GM12878 (cell line): ENCODE results near the gene ARL14EP. TPM values are rescaled to one million over a fixed set of nuclear protein-coding genes. Genes with fewer than 3 reads are reported as not detected.

Experiments
- ATAC-seq: fragments of 200-7000 bp; cut with Tn5 transposase; 3 replicates; pipeline ENCODE4 v1.9.1; 2020; ENCODE audit warnings: mild to moderate bottlenecking, moderate library complexity
- BruUV-seq: library from RNA; stranded (reverse); fragments of 400-500 nt; replicated peaks from 2 replicates; lab custom pipeline; 2021; lab: Mats Ljungman, UMichigan
- CTCF ChIA-PET: fragments of 300-600 bp; sonication (Branson Sonifier 250); formaldehyde crosslinking; extraction: SDS; loops from one replicate; lab custom pipeline; 2021; ENCODE audit warnings: inconsistent platforms; lab: Yijun Ruan, JAX
- POLR2A ChIA-PET: fragments of 350-600 bp; formaldehyde crosslinking; extraction: SDS; loops from one replicate; lab custom pipeline; 2021; ENCODE audit warnings: inconsistent platforms; lab: Charles Lee
- RAD21 ChIA-PET: fragments of 300-600 bp; sonication (Branson Sonifier 250); formaldehyde crosslinking; loops from one replicate; lab custom pipeline; 2023; ENCODE audit warnings: antibody characterized with exemption; ENCODE audit not compliant: unreplicated experiment; lab: Charles Lee
- SMC1A ChIA-PET: fragments of 300-600 bp; sonication (Branson Sonifier 250); formaldehyde crosslinking; loops from one replicate; lab custom pipeline; 2023; ENCODE audit not compliant: unreplicated experiment, uncharacterized antibody; lab: Charles Lee
- DNase-seq: peaks from one replicate; pipeline ENCODE4 v3.0.0-alpha.2; 2011; ENCODE audit warnings: low read depth, low spot score
- FAIRE-seq: peaks from 3 replicates; lab custom pipeline; 2011; peaks lifted over from hg19 to GRCh38; lab: Jason Lieb, UNC
- H2AFZ ChIP-seq: 2 replicates; pipeline ENCODE4 v1.6.0; 2011; ENCODE audit warnings: low read depth, low read length, control low read depth; ENCODE audit not compliant: control insufficient read depth
- H3K27ac ChIP-seq: 2 replicates; pipeline ENCODE4 v1.5.1; 2011; ENCODE audit warnings: control low read depth; ENCODE audit not compliant: control insufficient read depth, insufficient read depth
- H3K27me3 ChIP-seq, 2 experiments: replicated peaks in 1 of 2; 2 replicates each; pipeline versions ENCODE4 v1.6.0 to v1.6.1; 2011; ENCODE audit warnings: low read length in 1 of 2; ENCODE audit not compliant: control insufficient read depth in 2 of 2, insufficient read depth in 2 of 2
- H3K36me3 ChIP-seq, 2 experiments: 2 replicates each; pipeline ENCODE4 v1.5.1; 2011; ENCODE audit warnings: low read length in 1 of 2; ENCODE audit not compliant: control insufficient read depth in 2 of 2, insufficient read depth in 2 of 2
- H3K4me1 ChIP-seq: 2 replicates; pipeline ENCODE4 v1.6.1; 2011; ENCODE audit warnings: mild to moderate bottlenecking, low read length, moderate library complexity, mixed read lengths; ENCODE audit not compliant: control insufficient read depth, insufficient read depth
- H3K4me2 ChIP-seq: 2 replicates; pipeline ENCODE4 v1.6.0; 2011; ENCODE audit warnings: control low read depth; ENCODE audit not compliant: control insufficient read depth, insufficient read depth
- H3K4me3 ChIP-seq: fragments of 200-600 bp; sonication (generic); 2 replicates; pipeline ENCODE4 v1.5.1; 2016
- H3K79me2 ChIP-seq: 2 replicates; pipeline ENCODE4 v1.6.0; 2011; ENCODE audit warnings: low read length; ENCODE audit not compliant: control insufficient read depth, insufficient read depth
- H3K9ac ChIP-seq: 2 replicates; pipeline ENCODE4 v1.8.0; 2011; ENCODE audit warnings: low read length, control low read depth, mixed read lengths; ENCODE audit not compliant: control insufficient read depth, insufficient read depth
- H3K9me3 ChIP-seq: replicated peaks from 3 replicates; pipeline ENCODE4 v1.5.1; 2011; ENCODE audit warnings: mild to moderate bottlenecking, low read length; ENCODE audit not compliant: control insufficient read depth, insufficient read depth
- H4K20me1 ChIP-seq: 2 replicates; pipeline ENCODE4 v1.6.0; 2011; ENCODE audit not compliant: control insufficient read depth, insufficient read depth
- ATF3 ChIP-seq: IDR thresholded peaks from 2 replicates; pipeline ENCODE4 v1.6.1; 2011; ENCODE audit warnings: low read depth, mild to moderate bottlenecking, low read length, moderate library complexity, borderline replicate concordance; ENCODE audit errors: extremely low read depth
- BCL3 ChIP-seq: IDR thresholded peaks from 2 replicates; pipeline ENCODE4 v1.6.1; 2011; ENCODE audit warnings: borderline replicate concordance, low read depth, mild to moderate bottlenecking, moderate library complexity, low read length; ENCODE audit not compliant: insufficient read depth, poor library complexity, severe bottlenecking
- BRCA1 ChIP-seq: IDR thresholded peaks from 2 replicates; pipeline ENCODE4 v1.6.1; 2011; ENCODE audit warnings: low read depth, low read length, improper control_type of control experiment
- CHD4 ChIP-seq: fragments of 200-600 bp; sonication (generic); IDR thresholded peaks from 2 replicates; pipeline ENCODE4 v1.6.1; 2016; ENCODE audit warnings: mild to moderate bottlenecking
- JUND ChIP-seq: IDR thresholded peaks from 2 replicates; pipeline ENCODE4 v1.6.1; 2012; ENCODE audit warnings: low read depth, mild to moderate bottlenecking, low read length, improper control_type of control experiment, moderate library complexity
- MYB ChIP-seq: fragments of 150-350 bp; IDR thresholded peaks from 2 replicates; pipeline ENCODE4 v1.6.1; 2014; ENCODE audit warnings: mild to moderate bottlenecking, low read depth, low read length, borderline replicate concordance
- PAX5 ChIP-seq: IDR thresholded peaks from 2 replicates; pipeline ENCODE4 v1.6.1; 2011; ENCODE audit warnings: low read depth, low read length, borderline replicate concordance
- SIN3A ChIP-seq: IDR thresholded peaks from 2 replicates; pipeline ENCODE4 v1.6.1; 2012; ENCODE audit warnings: low read depth, low read length, improper control_type of control experiment
- USF2 ChIP-seq: IDR thresholded peaks from 2 replicates; pipeline ENCODE4 v1.6.1; 2011; ENCODE audit warnings: low read depth, low read length, improper control_type of control experiment, borderline replicate concordance
- ZBTB40 ChIP-seq: fragments of 450-650 bp; IDR thresholded peaks from 2 replicates; pipeline ENCODE4 v1.6.1; 2016; ENCODE audit warnings: mild to moderate bottlenecking, moderate library complexity, borderline replicate concordance
- ZNF274 ChIP-seq: IDR thresholded peaks from one replicate; pipeline ENCODE4 v1.8.0; 2011; ENCODE audit not compliant: insufficient read length, insufficient read depth
- in situ Hi-C: fragments of 300-500 bp; cut with MboI; formaldehyde crosslinking; loops from 9 replicates; pipeline ENCODE4 v1.14.3; 2018; ENCODE audit warnings: mixed read lengths
- intact Hi-C: fragments of 100-400 bp; cut with micrococcal nuclease; formaldehyde crosslinking; loops from one replicate; pipeline ENCODE4 v1.14.2; 2022; ENCODE audit not compliant: unreplicated experiment
- polyA plus RNA-seq, 11 experiments: library from polyadenylated mRNA; depleted of rRNA in 4 of 11; unstranded in 6 of 11; stranded (reverse) in 5 of 11; fragments of >200 nt; fragmentation: Nextera tagmentation in 4 of 11; fragmentation: Illumina TruSeq in 1 of 11; extraction: Ambion mirVana in 4 of 11; extraction: Trizol in 1 of 11; gene quantifications; 1 replicate in 1 of 11; 2 replicates in 10 of 11; pipeline versions ENCODE4 v1.2.1 to v1.2.3, GENCODE V29; 2011 to 2016; ENCODE audit warnings: inconsistent platforms in 2 of 11, missing spikeins in 2 of 11, low read depth in 1 of 11
- total RNA-seq, 4 experiments: library from RNA; depleted of rRNA in 3 of 4; stranded (reverse); fragments of >200 nt in 3 of 4; fragmentation: Illumina TruSeq in 1 of 4; extraction: Trizol in 1 of 4; gene quantifications; 2 replicates each; pipeline versions ENCODE4 v1.2.1 to v1.2.3, GENCODE V29; 2013 to 2021
- TF ChIP-seq, protein P1 (sequence below): IDR thresholded peaks from 2 replicates; pipeline ENCODE4 v1.6.1; 2012; ENCODE audit warnings: low read depth, low read length, improper control_type of control experiment
- TF ChIP-seq, protein P2 (sequence below), 3 experiments: IDR thresholded peaks in 2 of 3; conservative IDR thresholded peaks in 1 of 3; 2 replicates each; pipeline ENCODE4 v1.5.1; 2011; ENCODE audit warnings: low read depth in 3 of 3, low read length in 3 of 3, mild to moderate bottlenecking in 3 of 3, control low read depth in 2 of 3, moderate library complexity in 2 of 3, inconsistent platforms in 1 of 3, mixed read lengths in 1 of 3; ENCODE audit not compliant: control insufficient read depth in 2 of 3, insufficient read depth in 1 of 3; ENCODE audit errors: extremely low read depth in 1 of 3

Gene ARL14EP
- total and polyA plus RNA-seq, 10 of the 15 experiments (the other 5 are each of a cell fraction or from before 2014, with no cell fraction given) = 18.1 to 59.8 (median 42.8) TPM

GRCh38 chr11:30314625-30315024 lies 8.3 kb upstream of the ARL14EP start:
- no TSS peak for BruUV-seq
- DNase-seq (no peak), ATAC-seq (no peak), FAIRE-seq (no peak)
- Histone ChIP-seq H3K4me3 (no peak overlapping the region), H3K4me2 (no peak overlapping the region), H3K4me1 (peaks cover 17% of the 10 kb centered on the region), H3K9me3 (no peaks in the 10 kb centered on the region), H3K9ac (no peak overlapping the region), H3K79me2 (no peaks in the 10 kb centered on the region), H3K36me3 (no peaks in the 10 kb centered on the region), H2AFZ (no peak overlapping the region), H4K20me1 (no peaks in the 10 kb centered on the region), H3K27ac (no peak overlapping the region), H3K27me3 (no peaks in the 10 kb centered on the region)
- in situ Hi-C loops (no loop called here), intact Hi-C loops (loop anchor here (1.0 to 2.0 kb wide), 2 partner anchors 118 to 183 kb away; no protein-coding TSS in a partner anchor)
- ChIA-PET CTCF (interaction anchor here (0.8 to 7.4 kb wide), 16 partner anchors 10 to 186 kb away, joined by 3 to 80 read pairs (median 6); partner anchors contain the start of gene ARL14EP), SMC1A (interaction anchor here (0.6 to 6.6 kb wide), 12 partner anchors 12 to 186 kb away, joined by 3 to 71 read pairs (median 10); partner anchors contain the start of gene ARL14EP), POLR2A (no interaction called here), RAD21 (interaction anchor here (0.6 to 3.7 kb wide), 4 partner anchors 12 to 187 kb away, joined by 3 to 18 read pairs (median 9); no protein-coding TSS in a partner anchor)
- TF ChIP-seq USF2 (no peak), BRCA1 (no peak), PAX5 (no peak), CHD4 (no peak), JUND (no peak), ZBTB40 (no peak), SIN3A (no peak), ZNF274 (no peak), BCL3 (no peak), MYB (no peak), ATF3 (no peak)
- TF ChIP-seq, protein P1, sequence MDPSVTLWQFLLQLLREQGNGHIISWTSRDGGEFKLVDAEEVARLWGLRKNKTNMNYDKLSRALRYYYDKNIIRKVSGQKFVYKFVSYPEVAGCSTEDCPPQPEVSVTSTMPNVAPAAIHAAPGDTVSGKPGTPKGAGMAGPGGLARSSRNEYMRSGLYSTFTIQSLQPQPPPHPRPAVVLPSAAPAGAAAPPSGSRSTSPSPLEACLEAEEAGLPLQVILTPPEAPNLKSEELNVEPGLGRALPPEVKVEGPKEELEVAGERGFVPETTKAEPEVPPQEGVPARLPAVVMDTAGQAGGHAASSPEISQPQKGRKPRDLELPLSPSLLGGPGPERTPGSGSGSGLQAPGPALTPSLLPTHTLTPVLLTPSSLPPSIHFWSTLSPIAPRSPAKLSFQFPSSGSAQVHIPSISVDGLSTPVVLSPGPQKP = no peak
- TF ChIP-seq, protein P2, sequence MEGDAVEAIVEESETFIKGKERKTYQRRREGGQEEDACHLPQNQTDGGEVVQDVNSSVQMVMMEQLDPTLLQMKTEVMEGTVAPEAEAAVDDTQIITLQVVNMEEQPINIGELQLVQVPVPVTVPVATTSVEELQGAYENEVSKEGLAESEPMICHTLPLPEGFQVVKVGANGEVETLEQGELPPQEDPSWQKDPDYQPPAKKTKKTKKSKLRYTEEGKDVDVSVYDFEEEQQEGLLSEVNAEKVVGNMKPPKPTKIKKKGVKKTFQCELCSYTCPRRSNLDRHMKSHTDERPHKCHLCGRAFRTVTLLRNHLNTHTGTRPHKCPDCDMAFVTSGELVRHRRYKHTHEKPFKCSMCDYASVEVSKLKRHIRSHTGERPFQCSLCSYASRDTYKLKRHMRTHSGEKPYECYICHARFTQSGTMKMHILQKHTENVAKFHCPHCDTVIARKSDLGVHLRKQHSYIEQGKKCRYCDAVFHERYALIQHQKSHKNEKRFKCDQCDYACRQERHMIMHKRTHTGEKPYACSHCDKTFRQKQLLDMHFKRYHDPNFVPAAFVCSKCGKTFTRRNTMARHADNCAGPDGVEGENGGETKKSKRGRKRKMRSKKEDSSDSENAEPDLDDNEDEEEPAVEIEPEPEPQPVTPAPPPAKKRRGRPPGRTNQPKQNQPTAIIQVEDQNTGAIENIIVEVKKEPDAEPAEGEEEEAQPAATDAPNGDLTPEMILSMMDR (IDR thresholded peaks at IDR 0.05 in 2 of 3, conservative IDR thresholded peaks at IDR 0.05 in 1 of 3; ENCODE audit: control insufficient read depth in 2 of 3, extremely low read depth in 1 of 3, insufficient read depth in 1 of 3, low read depth in 3 of 3, low read length in 3 of 3) = peak; percentile 39 to 55 (median 47); a peak in 5 of 6 replicates
